GM18511 (cell line): ENCODE measurements around the gene KMT5B.
A peak's percentile ranks its signal among the peaks of the same experiment; 100 is the strongest.

Source experiments
- ATAC-seq: cut with Tn5 transposase; IDR thresholded peaks from one replicate; pipeline ENCODE4 v1.9.1; 2021; ENCODE audit warnings: mild to moderate bottlenecking, moderate library complexity; ENCODE audit not compliant: unreplicated experiment

The KMT5B gene

GRCh38 chr11:68121067-68121899, 91.8 kb downstream of the KMT5B start, which contains the start of gene CHKA:
TSS of gene CHKA (minus strand) at chr11:68121388. CDS start at chr11:68121177, 211 bp downstream.
- peak; percentile 79 for ATAC-seq

- no peak for ATAC-seq
Measured at GRCh38 chr11:68120273-68121066, 92.6 kb downstream of the KMT5B start.

DNA sequence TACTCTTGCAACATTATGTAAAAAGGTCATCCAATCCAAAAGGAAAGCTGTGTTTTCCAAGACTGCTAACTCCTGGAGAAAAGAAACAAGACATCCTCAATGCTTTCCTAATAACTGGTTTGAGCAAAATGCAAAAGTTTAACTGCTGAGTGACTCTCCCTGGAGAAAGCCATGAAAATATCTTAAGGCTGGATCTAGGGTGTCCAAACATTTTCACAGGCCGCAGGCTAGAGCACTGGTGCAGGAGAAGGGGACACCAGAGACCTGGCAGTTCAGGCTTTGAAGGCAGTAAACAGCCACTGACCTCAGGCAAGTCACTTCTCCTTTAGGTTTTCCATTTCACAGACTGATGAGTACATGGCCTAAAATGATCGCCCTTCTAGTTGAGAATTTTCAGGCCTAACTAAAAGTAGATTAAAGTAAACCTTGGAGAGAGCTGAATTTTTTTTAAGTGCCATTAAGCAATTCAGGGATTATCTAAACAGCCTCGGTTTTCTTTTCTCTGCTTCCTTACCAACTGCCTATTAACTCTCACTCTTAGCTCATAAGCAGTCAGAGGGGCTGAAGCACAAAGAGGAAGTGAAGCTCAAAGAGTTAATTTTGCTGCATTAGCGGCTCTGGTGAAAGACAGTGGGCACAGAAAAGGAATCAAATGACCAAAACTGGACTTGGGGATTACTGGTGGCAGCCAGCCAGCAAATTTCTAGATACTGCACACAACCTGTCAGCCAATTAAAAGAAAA, 94.2 kb downstream of the KMT5B start:
- peak; percentile 31 for ATAC-seq

GRCh38 chr11:68117853-68118470, 95.1 kb downstream of the KMT5B start:
- no peak for ATAC-seq

DNA sequence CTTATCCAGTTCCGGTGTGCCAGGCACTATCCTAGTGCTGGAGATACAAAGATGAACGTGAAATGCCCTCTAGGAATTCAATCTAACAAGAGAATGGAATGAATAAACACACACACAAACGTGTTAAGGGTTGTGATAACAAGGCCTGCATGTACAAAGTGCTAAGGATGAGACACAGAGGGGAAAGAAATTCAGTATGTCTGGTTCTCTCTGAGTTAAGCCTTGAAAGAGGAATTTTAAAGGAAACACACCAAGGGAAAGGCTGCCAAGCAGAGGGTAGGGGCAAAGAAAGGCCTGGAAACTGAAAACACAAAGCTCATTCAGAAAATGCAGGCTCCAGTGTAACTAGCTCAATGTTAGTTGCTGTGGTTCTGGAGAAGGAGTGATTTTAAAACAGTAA, 96.1 kb downstream of the KMT5B start:
- no peak for ATAC-seq

- ATAC-seq = no peak
Measured at GRCh38 chr11:68116126-68116525, 97.0 kb downstream of the KMT5B start.

DNA sequence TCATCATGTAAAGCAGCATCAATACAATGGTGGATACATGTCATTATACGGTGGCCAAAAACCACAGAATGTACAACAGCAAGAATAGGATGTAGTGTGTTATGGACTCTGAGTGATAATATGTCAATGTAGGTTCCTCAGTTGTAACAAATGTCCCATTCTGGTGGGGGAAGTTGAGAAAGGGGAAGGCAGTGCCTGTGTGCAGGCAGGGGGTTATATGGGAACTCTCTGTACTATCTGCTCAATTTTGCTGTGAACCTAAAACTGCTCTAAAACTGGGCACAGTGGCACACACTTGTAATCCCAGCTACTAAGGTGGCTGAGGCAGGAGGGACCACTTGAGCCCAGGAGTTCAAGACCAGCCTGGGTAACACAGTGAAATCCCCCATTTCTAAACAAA, 97.8 kb downstream of the KMT5B start:
- ATAC-seq = no peak

GRCh38 chr11:68113986-68114385, 99.1 kb downstream of the KMT5B start:
- no peak for ATAC-seq

DNA sequence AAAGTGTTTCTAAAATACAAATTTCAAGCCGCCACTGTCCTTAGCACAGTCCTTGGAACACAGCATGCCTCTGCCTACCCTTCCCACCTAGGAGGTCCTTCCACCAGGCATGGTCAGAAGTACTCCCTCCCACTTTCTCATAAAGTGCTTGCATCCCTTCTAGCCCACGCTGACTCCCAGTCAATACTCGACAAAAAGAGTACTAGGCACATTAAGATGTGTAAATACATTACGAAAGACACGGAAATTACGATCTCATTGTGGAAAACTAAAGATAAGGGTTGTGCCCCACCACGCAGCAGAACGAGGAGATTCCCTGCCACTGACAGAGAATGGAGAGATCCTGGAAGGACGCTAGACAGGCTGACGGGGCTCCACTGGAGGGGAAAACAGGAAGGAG, 105.4 kb downstream of the KMT5B start:
- ATAC-seq = no peak

DNA sequence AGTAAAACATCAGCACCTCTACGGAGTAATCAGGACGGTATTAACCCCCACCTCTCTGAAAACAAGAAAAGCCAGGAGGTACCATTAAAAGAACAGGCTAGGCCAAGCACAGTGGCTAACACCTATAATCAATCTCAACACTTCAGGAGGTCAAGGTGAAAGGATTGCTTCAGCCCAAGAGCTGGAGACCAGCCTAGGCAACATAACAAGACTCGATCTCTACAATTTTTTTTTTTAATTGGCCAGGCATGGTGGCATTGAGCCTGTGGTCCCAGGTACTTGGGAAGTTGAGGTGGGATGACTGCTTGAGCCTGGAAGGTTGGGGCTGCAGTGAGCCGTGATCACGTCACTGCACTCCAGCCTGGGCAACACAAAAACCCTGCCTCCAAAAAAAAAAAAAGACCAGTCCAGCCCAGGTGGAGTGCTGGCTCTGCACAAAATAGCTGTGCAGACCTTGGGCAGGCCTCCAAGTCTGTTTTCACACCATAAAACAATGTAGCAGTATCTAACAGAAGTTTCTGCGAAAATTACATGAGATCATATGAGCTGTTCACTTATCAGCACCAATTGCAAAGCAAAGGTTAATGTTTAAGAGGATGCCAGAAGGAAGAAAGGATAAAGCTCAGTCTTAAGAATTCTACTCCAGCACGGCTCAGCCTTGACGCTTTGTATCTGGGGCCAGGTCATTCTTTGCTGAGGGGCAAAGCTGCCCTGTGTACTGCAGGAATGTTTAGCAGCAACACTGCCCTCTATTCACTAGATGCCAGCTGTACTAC, 106.7 kb downstream of the KMT5B start:
- ATAC-seq = no peak
